NCI-H1417 treated with DMSO at 0.1 percent for 48 hours (cell line): ENCODE measurements around the gene IQGAP3.

Experiments
- DNase-seq: peaks from one replicate; lab custom pipeline; 2025; lab: John Stamatoyannopoulos, UW

Gene IQGAP3

GRCh38 chr1:156480411-156481192, 91.8 kb downstream of the IQGAP3 start:
- DNase-seq, result no peak

- DNase-seq, result no peak
Measured at GRCh38 chr1:156480016-156480370, 92.4 kb downstream of the IQGAP3 start.

GRCh38 chr1:156479093-156480015, 93.0 kb downstream of the IQGAP3 start:
- no peak for DNase-seq

GRCh38 chr1:156478250-156478627, 94.1 kb downstream of the IQGAP3 start:
- no peak for DNase-seq

GRCh38 chr1:156477526-156478249, 94.7 kb downstream of the IQGAP3 start:
- DNase-seq, result no peak

GRCh38 chr1:156476501-156477298, 95.7 kb downstream of the IQGAP3 start:
- DNase-seq, result no peak

GRCh38 chr1:156475568-156476500, 96.5 kb downstream of the IQGAP3 start:
- no peak for DNase-seq
